COR-L47 (cell line): ENCODE data around the gene VOPP1.
A peak's percentile ranks its signal among the peaks of the same experiment; 100 is the strongest.

ENCODE experiments used
- DNase-seq: peaks from one replicate; lab custom pipeline; 2025; lab: John Stamatoyannopoulos, UW

Gene VOPP1

DNA sequence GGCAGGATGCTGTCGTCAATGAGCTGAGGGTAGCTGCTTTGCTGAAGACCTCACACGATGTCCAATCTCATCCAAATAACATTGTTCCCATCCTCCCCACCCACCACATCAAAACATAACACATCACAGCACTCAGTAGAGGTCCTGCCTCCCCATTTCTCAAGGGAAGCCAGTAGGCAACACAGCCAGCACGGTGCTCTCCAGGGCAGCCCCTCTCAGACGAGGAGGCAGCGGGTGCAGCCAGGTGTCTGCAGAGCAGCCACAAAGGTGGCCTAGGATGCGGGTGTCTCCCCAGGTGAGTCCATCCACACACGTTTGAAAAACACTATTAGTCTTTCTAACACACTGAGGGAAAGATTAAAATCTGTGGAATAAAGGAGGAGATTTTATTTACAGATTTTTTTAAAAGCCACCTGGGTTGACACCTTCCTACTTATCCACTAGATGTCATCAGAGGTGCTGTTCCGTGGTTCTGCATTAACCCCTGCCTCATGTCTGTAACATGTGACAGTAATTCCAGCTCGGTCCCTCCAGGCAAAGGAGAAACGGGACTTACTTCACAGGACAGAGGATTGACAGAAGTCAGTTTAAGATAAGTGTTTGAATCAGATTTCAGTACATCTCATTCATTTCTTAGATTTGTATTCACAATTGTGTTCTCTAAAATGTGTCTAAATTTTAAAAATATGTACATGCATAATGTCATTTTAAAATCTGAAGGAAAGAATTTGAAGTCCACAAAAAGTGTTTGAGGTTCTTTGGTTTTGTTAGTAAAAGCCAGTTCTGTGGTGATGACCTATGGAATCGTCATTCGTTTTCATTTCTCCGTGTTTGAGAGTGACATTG lies 139.1 kb downstream of the VOPP1 start:
- peak; percentile 51 for DNase-seq

DNA sequence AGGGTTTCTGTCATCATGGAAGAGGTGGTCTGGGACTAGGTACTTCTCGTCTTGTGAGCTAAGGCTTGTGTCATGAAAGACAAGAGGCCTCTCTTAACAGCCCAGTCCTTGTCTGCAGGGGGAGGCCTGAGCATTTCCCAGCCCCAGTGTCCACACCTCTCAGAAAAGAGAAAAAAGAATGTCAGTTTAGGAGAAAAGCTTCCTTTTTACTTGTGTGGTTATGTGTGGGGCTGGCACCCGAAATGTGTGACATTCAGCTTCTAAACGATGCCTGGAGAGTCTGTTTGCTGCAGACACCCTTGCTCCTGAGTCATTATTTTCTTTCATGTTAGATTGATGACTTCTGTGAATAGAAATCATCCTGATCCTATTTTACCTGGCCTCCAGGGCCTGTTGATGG lies 139.8 kb downstream of the VOPP1 start:
- no peak for DNase-seq

GRCh38 chr7:55431898-55432297 lies 140.4 kb downstream of the VOPP1 start:
- DNase-seq: no peak

GRCh38 chr7:55429835-55430499 lies 142.3 kb downstream of the VOPP1 start:
- DNase-seq: no peak

- DNase-seq: no peak
These were observed 144.5 kb downstream of the VOPP1 start for GRCh38 chr7:55427800-55428199.

DNA sequence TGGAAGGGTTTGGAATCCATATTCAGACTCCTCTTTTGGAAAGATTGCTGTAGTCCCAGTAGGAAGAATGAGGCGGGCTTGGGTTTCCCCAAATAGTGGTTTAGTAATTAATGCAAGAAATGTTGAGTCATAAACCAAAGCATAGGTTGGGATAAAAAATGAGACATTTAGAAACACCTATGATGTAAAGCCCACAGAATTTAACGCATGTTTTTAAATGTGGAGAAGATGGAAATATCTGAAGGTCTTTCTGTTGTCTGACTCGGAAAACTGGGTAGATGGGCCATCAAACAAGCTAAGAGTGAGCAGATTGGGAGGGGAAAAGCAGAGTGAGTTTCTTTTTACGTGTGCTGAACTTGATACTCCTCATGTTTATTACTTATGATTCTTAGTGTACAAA lies 145.0 kb downstream of the VOPP1 start:
- no peak for DNase-seq

DNA sequence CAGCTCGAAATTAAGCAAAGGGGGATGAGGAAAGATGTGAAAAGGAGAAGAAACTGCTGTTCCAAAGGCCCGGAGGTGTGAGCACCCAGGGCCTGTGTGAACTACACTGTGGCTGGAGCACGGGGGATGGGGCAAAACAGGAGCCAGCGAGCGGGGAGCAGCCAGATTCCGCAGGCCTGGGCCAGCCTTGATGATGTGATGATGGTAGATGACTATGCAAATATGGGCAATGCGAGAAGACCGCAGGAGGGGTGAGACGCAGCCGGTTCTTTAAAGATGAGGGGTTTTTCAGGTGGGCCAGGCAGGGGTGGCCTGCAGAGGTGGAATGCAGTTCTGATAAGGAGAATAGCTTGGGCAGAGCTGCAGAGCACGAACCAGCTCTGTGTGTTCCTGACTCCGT lies 145.6 kb downstream of the VOPP1 start:
- DNase-seq: no peak

DNA sequence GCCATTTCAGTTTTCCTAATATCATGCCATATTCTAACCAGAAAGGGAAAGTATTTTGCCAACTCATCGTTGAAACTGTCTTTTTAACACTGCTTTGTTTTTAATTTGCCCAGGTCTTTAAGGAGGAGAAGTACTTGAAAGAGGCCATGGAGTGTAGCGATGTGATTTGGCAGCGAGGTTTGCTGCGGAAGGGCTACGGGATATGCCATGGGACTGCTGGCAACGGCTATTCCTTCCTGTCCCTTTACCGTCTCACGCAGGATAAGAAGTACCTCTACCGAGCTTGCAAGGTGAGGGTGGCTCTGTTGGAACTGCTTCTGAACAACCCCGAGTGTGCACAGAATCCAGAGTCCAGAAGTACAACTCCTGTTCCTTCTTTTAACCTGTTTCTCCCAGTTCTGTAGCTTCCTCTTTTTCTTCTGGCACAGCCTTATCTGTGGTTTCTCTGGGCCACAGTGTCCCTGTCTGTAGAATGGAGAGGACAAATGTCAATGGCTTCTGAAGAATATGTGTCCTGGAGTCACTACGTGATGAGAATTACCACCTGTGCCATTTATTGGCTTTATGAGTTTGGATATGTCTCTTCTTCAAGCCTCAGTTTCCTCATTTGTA lies 147.1 kb downstream of the VOPP1 start:
- DNase-seq: no peak

GRCh38 chr7:55423891-55424290 lies 148.4 kb downstream of the VOPP1 start:
- no peak for DNase-seq

DNA sequence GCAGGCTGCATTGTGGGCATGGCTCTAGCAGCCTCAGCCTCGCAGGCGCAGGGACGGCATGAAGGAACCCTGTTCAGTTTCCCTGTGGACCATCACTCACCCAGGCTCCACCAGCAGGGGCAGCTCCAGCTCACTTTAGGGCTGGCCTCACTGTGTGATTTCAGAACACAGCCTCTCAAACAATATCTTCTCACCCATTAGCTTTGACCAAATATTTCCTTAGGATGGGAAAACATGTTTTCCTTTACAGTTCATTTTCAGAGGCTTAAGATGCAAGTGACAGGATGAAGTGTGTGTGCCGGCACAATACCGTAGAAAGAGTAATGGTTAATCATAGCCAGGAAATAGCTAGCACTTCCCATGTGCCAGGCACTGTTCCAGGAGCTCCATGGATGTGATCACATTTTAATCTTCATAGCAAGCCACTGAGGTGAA lies 149.0 kb downstream of the VOPP1 start:
- no peak for DNase-seq
